K562 (cell line): Measurements from ENCODE around the gene MICU2. TPM values are rescaled to one million over a fixed set of nuclear protein-coding genes. Genes with fewer than 3 reads are reported as not detected.

Experiments
- ATAC-seq: fragments of 200-7000 bp; cut with Tn5 transposase; 3 replicates; pipeline ENCODE4 v1.9.1; 2020; ENCODE audit warnings: moderate library complexity
- BruUV-seq: library from RNA; stranded (reverse); fragments of 400-500 nt; replicated peaks from 2 replicates; lab custom pipeline; 2021; lab: Mats Ljungman, UMichigan
- CTCF ChIA-PET: fragments of 300-600 bp; formaldehyde crosslinking; extraction: SDS; loops from one replicate; lab custom pipeline; 2021; ENCODE audit warnings: low intra/inter-chr PET ratio; lab: Yijun Ruan, JAX
- POLR2A ChIA-PET: fragments of 300-600, 350-650 bp; sonication (Branson Sonifier 250); formaldehyde crosslinking; extraction: SDS; loops from one replicate; lab custom pipeline; 2021; ENCODE audit warnings: antibody characterized with exemption, inconsistent platforms; lab: Yijun Ruan, JAX
- DNase-seq, 4 experiments: peaks; one replicate each; pipeline versions ENCODE4 v3.0.0 to v3.0.0-alpha.2; 2011 to 2018; ENCODE audit warnings: low spot score in 3 of 4, mixed read lengths in 3 of 4; ENCODE audit errors: extremely low read depth in 1 of 4
- FAIRE-seq: peaks from 2 replicates; lab custom pipeline; 2011; peaks lifted over from hg19 to GRCh38; lab: Jason Lieb, UNC
- H2AFZ ChIP-seq: 2 replicates; pipeline ENCODE4 v1.6.0; 2011; ENCODE audit warnings: low read depth, low read length, control low read depth, inconsistent platforms
- H3K27ac ChIP-seq: fragments of 200-600 bp; 3 replicates; pipeline ENCODE4 v1.8.0; 2011; ENCODE audit warnings: low read depth, mild to moderate bottlenecking, control low read depth, inconsistent platforms, low read length, moderate library complexity, mixed read lengths; ENCODE audit errors: extremely low read depth
- H3K27me3 ChIP-seq, 2 experiments: fragments of 300-600 bp in 1 of 2; 2 replicates in 1 of 2; 3 replicates in 1 of 2; pipeline versions ENCODE4 v1.6.0 to v1.8.0; 2011; ENCODE audit warnings: inconsistent platforms in 2 of 2, low read length in 2 of 2, mild to moderate bottlenecking in 1 of 2, mixed read lengths in 1 of 2, moderate library complexity in 1 of 2; ENCODE audit not compliant: control insufficient read depth in 2 of 2, insufficient read depth in 2 of 2
- H3K36me3 ChIP-seq: fragments of 300-600 bp; 3 replicates; pipeline ENCODE4 v1.8.0; 2011; ENCODE audit warnings: mild to moderate bottlenecking, low read length, inconsistent platforms; ENCODE audit not compliant: control insufficient read depth, insufficient read depth
- H3K4me1 ChIP-seq, 2 experiments: fragments of 200-600 bp in 1 of 2; replicated peaks in 1 of 2; 2 replicates in 1 of 2; 3 replicates in 1 of 2; pipeline versions ENCODE4 v1.5.1 to v1.8.0; 2011; ENCODE audit warnings: inconsistent platforms in 2 of 2, low read length in 2 of 2, mild to moderate bottlenecking in 1 of 2, mixed read lengths in 1 of 2, moderate library complexity in 1 of 2; ENCODE audit not compliant: control insufficient read depth in 2 of 2, insufficient read depth in 2 of 2
- H3K4me2 ChIP-seq: 2 replicates; pipeline ENCODE4 v1.6.1; 2011; ENCODE audit warnings: low read length, control low read depth, inconsistent platforms, mixed read lengths; ENCODE audit not compliant: insufficient read depth
- H3K4me3 ChIP-seq: fragments of 200-600 bp; sonication (generic), shearing (Covaris generic); 2 replicates; pipeline ENCODE4 v1.5.1; 2016; ENCODE audit warnings: control low read depth, inconsistent platforms
- H3K79me2 ChIP-seq: fragments of 200-600 bp; 3 replicates; pipeline ENCODE4 v1.8.0; 2011; ENCODE audit warnings: low read length, inconsistent platforms; ENCODE audit not compliant: control insufficient read depth, insufficient read depth
- H3K9ac ChIP-seq, 2 experiments: 2 replicates each; pipeline versions ENCODE4 v1.6.0 to v1.6.1; 2011; ENCODE audit warnings: low read depth in 2 of 2, low read length in 2 of 2, control low read depth in 1 of 2, inconsistent platforms in 1 of 2, mild to moderate bottlenecking in 1 of 2, mixed read lengths in 1 of 2; ENCODE audit not compliant: insufficient read depth in 1 of 2
- H3K9me1 ChIP-seq: one replicate; pipeline ENCODE4 v1.6.0; 2011; ENCODE audit warnings: inconsistent platforms, mild to moderate bottlenecking, low read length, moderate library complexity; ENCODE audit not compliant: control insufficient read depth, insufficient read depth
- H3K9me3 ChIP-seq: replicated peaks from 2 replicates; pipeline ENCODE4 v1.5.1; 2011; ENCODE audit warnings: low read depth, low read length, inconsistent platforms; ENCODE audit not compliant: control insufficient read depth, insufficient read depth
- H4K20me1 ChIP-seq: replicated peaks from 2 replicates; pipeline ENCODE4 v1.6.1; 2011; ENCODE audit warnings: low read length, inconsistent platforms, mixed read lengths; ENCODE audit not compliant: control insufficient read depth, insufficient read depth
- GATA2 ChIP-seq: sonication (generic); formaldehyde crosslinking; IDR thresholded peaks from 2 replicates; pipeline ENCODE4 v1.4.0; 2020; ENCODE audit warnings: mild to moderate bottlenecking, missing genetic modification reagents
- GTF2E2 ChIP-seq: fragments of 200-800 bp; sonication (Bioruptor generic); IDR thresholded peaks from 2 replicates; pipeline ENCODE4 v1.6.1; 2016; ENCODE audit warnings: missing genetic modification characterization, missing compliant biosample characterization
- SRSF1 ChIP-seq: fragments of 200-400 bp; formaldehyde crosslinking; IDR thresholded peaks from 2 replicates; pipeline ENCODE4 v1.6.1; 2017; ENCODE audit warnings: mild to moderate bottlenecking, low read depth, low read length, moderate library complexity
- ZFX ChIP-seq: sonication (generic); formaldehyde crosslinking; IDR thresholded peaks from 2 replicates; pipeline ENCODE4 v1.8.0; 2022; ENCODE audit warnings: mild to moderate bottlenecking, missing genetic modification reagents, moderate library complexity
- ZNF143 ChIP-seq: sonication (generic); formaldehyde crosslinking; IDR thresholded peaks from 2 replicates; pipeline ENCODE4 v1.9.0; 2022; ENCODE audit warnings: mild to moderate bottlenecking, missing genetic modification reagents
- ZNF146 ChIP-seq: IDR thresholded peaks from one replicate; pipeline ENCODE4 v1.6.1; 2018; ENCODE audit warnings: missing compliant biosample characterization; ENCODE audit not compliant: unreplicated experiment
- ZNF57 ChIP-seq: fragments of 450-650 bp; formaldehyde crosslinking; IDR thresholded peaks from 2 replicates; pipeline ENCODE4 v1.4.0; 2020; ENCODE audit warnings: mild to moderate bottlenecking, moderate library complexity
- in situ Hi-C: fragments of 300-500 bp; cut with MboI; formaldehyde crosslinking; loops from 4 replicates; pipeline ENCODE4 v1.15.0; 2018; ENCODE audit warnings: inconsistent platforms, mixed read lengths
- intact Hi-C: fragments of 100-400 bp; cut with micrococcal nuclease; formaldehyde crosslinking; loops from 2 replicates; pipeline ENCODE4 v1.14.2; 2022
- polyA plus RNA-seq, 8 experiments: library from polyadenylated mRNA; depleted of rRNA in 4 of 8; stranded (reverse) in 5 of 8; unstranded in 3 of 8; fragments of >200 nt; fragmentation: Nextera tagmentation in 2 of 8; fragmentation: Illumina TruSeq in 1 of 8; extraction: Ambion mirVana in 2 of 8; extraction: Trizol in 1 of 8; gene quantifications; 2 replicates each; pipeline versions ENCODE4 v1.2.1 to v1.2.3, GENCODE V29; 2011 to 2014; ENCODE audit warnings: inconsistent platforms in 1 of 8, missing spikeins in 1 of 8
- total RNA-seq, 7 experiments: library from RNA; depleted of rRNA in 6 of 7; stranded (reverse); fragments of >200 nt in 6 of 7; fragmentation: Illumina TruSeq in 2 of 7; extraction: Trizol in 2 of 7; gene quantifications; 2 replicates each; pipeline versions ENCODE4 v1.2.1 to v1.2.3, GENCODE V29; 2011 to 2021; ENCODE audit warnings: low replicate concordance in 1 of 7
- TF ChIP-seq, protein P1 (sequence below), 2 experiments: fragments of 150-350 bp in 1 of 2; IDR thresholded peaks; 2 replicates each; pipeline ENCODE4 v1.6.1; 2012 to 2016; ENCODE audit warnings: low read depth in 2 of 2, low read length in 2 of 2, mild to moderate bottlenecking in 1 of 2, moderate library complexity in 1 of 2

MICU2 gene
- total and polyA plus RNA-seq, 9 of the 15 experiments (the other 6 are each of a cell fraction or from before 2014, with no cell fraction given): 9.1 to 41.8 (median 33.4) TPM

DNA sequence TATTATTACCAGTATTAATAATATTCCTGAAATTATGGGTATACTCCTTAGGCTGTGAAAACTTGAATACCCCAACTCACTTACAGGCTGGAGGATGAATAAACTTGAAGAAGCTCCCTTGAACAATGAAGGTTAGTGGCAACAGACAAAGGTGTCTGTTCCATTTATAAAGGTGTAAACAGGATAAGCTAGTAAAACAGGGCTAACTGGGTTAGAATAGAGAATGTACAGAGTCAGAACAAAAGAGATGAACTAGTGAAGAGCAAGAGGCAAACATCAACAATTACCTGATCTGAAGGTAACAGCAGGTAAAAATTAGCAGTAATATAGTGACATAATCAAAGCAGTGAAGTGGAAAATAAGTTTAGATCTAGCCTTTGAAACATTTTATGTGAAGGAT is 23.2 kb downstream of the MICU2 start:
- POLR2A ChIA-PET: no interaction called here
- peaks cover 17% of the 10 kb centered on the region; the same call in 2 of the 3 replicates for H3K79me2 ChIP-seq
- intact Hi-C loops: no loop called here

More for the DNA sequence above, 23.2 kb downstream of the MICU2 start:
- Histone ChIP-seq H3K27ac (no peak overlapping the region), H3K36me3 (no peaks in the 10 kb centered on the region; the same call in 2 of the 3 replicates), H3K4me3 (no peak overlapping the region), H2AFZ (no peak overlapping the region), H3K9ac (no peak overlapping the region), H4K20me1 (no peaks in the 10 kb centered on the region), H3K4me2 (no peak overlapping the region), H3K27me3 (no peaks in the 10 kb centered on the region), H3K4me1 (peaks cover 0 to 10% of the 10 kb centered on the region in 2 experiments; a peak in 3 of 5 replicates), H3K9me1 (no peaks in the 10 kb centered on the region), H3K9me3 (no peaks in the 10 kb centered on the region)
- BruUV-seq: no TSS peak
- in situ Hi-C loops: no loop called here
- FAIRE-seq (no peak), ATAC-seq (no peak), DNase-seq (no peak)
- TF ChIP-seq ZNF57 (CRISPR knock-in tag) (no peak), GTF2E2 (tag) (no peak), ZNF146 (CRISPR knock-in tag) (no peak), SRSF1 (no peak), GATA2 (no peak), ZFX (no peak), ZNF143 (CRISPR knock-in tag) (no peak)
- TF ChIP-seq, protein P1, sequence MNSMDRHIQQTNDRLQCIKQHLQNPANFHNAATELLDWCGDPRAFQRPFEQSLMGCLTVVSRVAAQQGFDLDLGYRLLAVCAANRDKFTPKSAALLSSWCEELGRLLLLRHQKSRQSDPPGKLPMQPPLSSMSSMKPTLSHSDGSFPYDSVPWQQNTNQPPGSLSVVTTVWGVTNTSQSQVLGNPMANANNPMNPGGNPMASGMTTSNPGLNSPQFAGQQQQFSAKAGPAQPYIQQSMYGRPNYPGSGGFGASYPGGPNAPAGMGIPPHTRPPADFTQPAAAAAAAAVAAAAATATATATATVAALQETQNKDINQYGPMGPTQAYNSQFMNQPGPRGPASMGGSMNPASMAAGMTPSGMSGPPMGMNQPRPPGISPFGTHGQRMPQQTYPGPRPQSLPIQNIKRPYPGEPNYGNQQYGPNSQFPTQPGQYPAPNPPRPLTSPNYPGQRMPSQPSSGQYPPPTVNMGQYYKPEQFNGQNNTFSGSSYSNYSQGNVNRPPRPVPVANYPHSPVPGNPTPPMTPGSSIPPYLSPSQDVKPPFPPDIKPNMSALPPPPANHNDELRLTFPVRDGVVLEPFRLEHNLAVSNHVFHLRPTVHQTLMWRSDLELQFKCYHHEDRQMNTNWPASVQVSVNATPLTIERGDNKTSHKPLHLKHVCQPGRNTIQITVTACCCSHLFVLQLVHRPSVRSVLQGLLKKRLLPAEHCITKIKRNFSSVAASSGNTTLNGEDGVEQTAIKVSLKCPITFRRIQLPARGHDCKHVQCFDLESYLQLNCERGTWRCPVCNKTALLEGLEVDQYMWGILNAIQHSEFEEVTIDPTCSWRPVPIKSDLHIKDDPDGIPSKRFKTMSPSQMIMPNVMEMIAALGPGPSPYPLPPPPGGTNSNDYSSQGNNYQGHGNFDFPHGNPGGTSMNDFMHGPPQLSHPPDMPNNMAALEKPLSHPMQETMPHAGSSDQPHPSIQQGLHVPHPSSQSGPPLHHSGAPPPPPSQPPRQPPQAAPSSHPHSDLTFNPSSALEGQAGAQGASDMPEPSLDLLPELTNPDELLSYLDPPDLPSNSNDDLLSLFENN (IDR thresholded peaks at IDR 0.05; ENCODE audit: low read depth in 2 of 2, low read length in 2 of 2): no peak
- CTCF ChIA-PET: no interaction called here
